ENCODE measurements around the gene CMTM7.

The CMTM7 gene

GRCh38 chr3:32474201-32474600 lies 82.5 kb downstream of the CMTM7 start:
- H3K9me3 ChIP-seq (ENCODE audit: control insufficient read depth, low read length), result no peaks in the 10 kb centered on the region
- no peak overlapping the region for H3K4me2 ChIP-seq (ENCODE audit: low read length)
- H3K79me2 ChIP-seq, result peaks cover 3% of the 10 kb centered on the region
- H3K27ac ChIP-seq, result no peak overlapping the region
- TF ChIP-seq CTCF (IDR thresholded peaks at IDR 0.05), result no peak
- no peak overlapping the region for H2AFZ ChIP-seq
- no peak overlapping the region for H3K9ac ChIP-seq
- no peaks in the 10 kb centered on the region for H3K4me1 ChIP-seq
- no peak overlapping the region for H3K4me3 ChIP-seq (ENCODE audit: low read depth, low read length)
- no peaks in the 10 kb centered on the region for H3K27me3 ChIP-seq (ENCODE audit: control insufficient read depth, insufficient read depth, low read length)
- H3K36me3 ChIP-seq (ENCODE audit: control insufficient read depth, insufficient read depth, low read length), result no peaks in the 10 kb centered on the region

- Histone ChIP-seq H3K9ac (no peak overlapping the region), H3K9me3 (ENCODE audit: control insufficient read depth, low read length) (no peaks in the 10 kb centered on the region), H3K4me2 (ENCODE audit: low read length) (no peak overlapping the region), H3K4me1 (no peaks in the 10 kb centered on the region), H3K36me3 (ENCODE audit: control insufficient read depth, insufficient read depth, low read length) (no peaks in the 10 kb centered on the region), H3K27ac (no peak overlapping the region), H3K79me2 (no peaks in the 10 kb centered on the region), H2AFZ (no peak overlapping the region), H3K4me3 (ENCODE audit: low read depth, low read length) (no peak overlapping the region), H3K27me3 (ENCODE audit: control insufficient read depth, insufficient read depth, low read length) (no peaks in the 10 kb centered on the region)
- no peak for TF ChIP-seq CTCF (IDR thresholded peaks at IDR 0.05)
These were observed 89.0 kb downstream of the CMTM7 start for GRCh38 chr3:32480604-32481003.

- Histone ChIP-seq H3K4me3 (ENCODE audit: low read depth, low read length) (no peak overlapping the region), H3K4me1 (no peaks in the 10 kb centered on the region), H3K27me3 (ENCODE audit: control insufficient read depth, insufficient read depth, low read length) (no peaks in the 10 kb centered on the region), H2AFZ (no peak overlapping the region), H3K9me3 (ENCODE audit: control insufficient read depth, low read length) (no peaks in the 10 kb centered on the region), H3K4me2 (ENCODE audit: low read length) (no peak overlapping the region), H3K36me3 (ENCODE audit: control insufficient read depth, insufficient read depth, low read length) (no peaks in the 10 kb centered on the region), H3K9ac (no peak overlapping the region), H3K27ac (no peak overlapping the region), H3K79me2 (no peaks in the 10 kb centered on the region)
- TF ChIP-seq CTCF (IDR thresholded peaks at IDR 0.05), result no peak
These were observed 90.4 kb downstream of the CMTM7 start for GRCh38 chr3:32481791-32482631.

GRCh38 chr3:32482693-32483092 lies 91.0 kb downstream of the CMTM7 start:
- Histone ChIP-seq H3K9ac (no peak overlapping the region), H3K36me3 (ENCODE audit: control insufficient read depth, insufficient read depth, low read length) (no peaks in the 10 kb centered on the region), H3K27me3 (ENCODE audit: control insufficient read depth, insufficient read depth, low read length) (no peaks in the 10 kb centered on the region), H3K4me1 (no peaks in the 10 kb centered on the region), H2AFZ (no peak overlapping the region), H3K27ac (no peak overlapping the region), H3K4me3 (ENCODE audit: low read depth, low read length) (no peak overlapping the region), H3K9me3 (ENCODE audit: control insufficient read depth, low read length) (no peaks in the 10 kb centered on the region), H3K4me2 (ENCODE audit: low read length) (no peak overlapping the region), H3K79me2 (no peaks in the 10 kb centered on the region)
- TF ChIP-seq CTCF (IDR thresholded peaks at IDR 0.05), result no peak

GRCh38 chr3:32483772-32484171 lies 92.1 kb downstream of the CMTM7 start:
- no peak overlapping the region for H3K4me3 ChIP-seq (ENCODE audit: low read depth, low read length)
- no peak overlapping the region for H3K9ac ChIP-seq
- H3K4me2 ChIP-seq (ENCODE audit: low read length), result no peak overlapping the region
- H3K27me3 ChIP-seq (ENCODE audit: control insufficient read depth, insufficient read depth, low read length), result no peaks in the 10 kb centered on the region
- H3K4me1 ChIP-seq, result no peaks in the 10 kb centered on the region
- no peaks in the 10 kb centered on the region for H3K9me3 ChIP-seq (ENCODE audit: control insufficient read depth, low read length)
- no peak overlapping the region for H2AFZ ChIP-seq
- no peak for TF ChIP-seq CTCF (IDR thresholded peaks at IDR 0.05)
- H3K27ac ChIP-seq, result no peak overlapping the region
- H3K36me3 ChIP-seq (ENCODE audit: control insufficient read depth, insufficient read depth, low read length), result no peaks in the 10 kb centered on the region
- no peaks in the 10 kb centered on the region for H3K79me2 ChIP-seq
